ENCODE data around the gene CA10.

The CA10 gene

DNA sequence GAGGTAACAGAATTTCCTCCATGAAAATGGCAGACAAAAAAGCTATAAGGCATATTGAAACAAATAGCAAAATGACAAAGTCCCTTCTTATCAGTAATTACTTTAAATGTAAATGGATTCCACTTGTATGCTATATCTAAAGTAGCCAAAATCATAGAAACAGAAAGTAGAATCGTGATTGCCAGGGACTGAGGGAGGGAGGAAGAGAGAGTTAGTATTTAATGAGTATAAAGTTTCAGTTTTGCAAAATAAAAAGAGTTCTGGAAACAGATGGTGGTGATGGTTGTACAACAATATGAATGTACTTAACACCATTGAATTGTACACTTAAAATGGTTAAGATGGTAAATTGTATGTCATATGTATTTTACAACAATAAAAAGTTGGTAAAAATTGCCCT is 407.4 kb downstream of the CA10 start:
- DNase-seq, result no peak

DNA sequence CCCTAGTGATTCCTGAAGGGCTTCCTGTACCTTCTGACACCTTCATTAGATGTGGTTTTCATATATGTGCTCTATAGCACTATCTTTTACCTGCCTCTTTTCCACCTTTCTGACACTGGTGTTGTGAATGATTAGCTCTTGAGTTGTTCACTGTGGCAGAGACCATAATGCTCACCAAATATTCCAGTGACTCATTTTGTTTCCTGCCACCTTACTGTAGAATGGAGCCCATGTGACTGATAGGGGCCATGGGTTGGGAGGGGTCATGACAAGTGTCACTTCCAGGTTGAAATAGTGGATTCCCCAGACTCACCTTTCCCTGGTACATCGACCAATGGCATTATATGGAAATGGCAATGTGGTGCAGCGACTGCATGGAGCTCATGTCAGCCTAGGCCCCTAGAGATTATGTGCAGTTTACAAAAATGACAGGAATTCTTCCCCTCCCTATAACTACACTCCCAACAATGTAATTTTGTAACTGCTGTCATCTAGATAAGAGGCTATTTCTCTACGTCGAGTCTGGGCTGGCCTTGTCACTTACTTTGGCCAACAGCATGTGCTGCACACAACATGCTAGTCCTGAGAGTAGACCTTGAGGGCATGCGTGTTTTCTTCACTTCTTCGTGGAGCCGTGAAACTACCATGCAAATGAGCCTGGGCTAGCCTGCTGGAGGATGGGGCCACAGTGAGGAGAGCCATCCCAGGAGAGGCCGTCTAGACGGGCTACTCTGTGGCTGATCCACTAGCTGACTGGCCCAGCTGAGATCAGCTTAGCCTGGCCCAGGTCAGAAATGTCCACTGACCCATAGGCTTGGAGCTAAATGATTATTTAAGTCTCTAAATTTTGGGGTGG is 409.5 kb downstream of the CA10 start:
- DNase-seq, result no peak

DNA sequence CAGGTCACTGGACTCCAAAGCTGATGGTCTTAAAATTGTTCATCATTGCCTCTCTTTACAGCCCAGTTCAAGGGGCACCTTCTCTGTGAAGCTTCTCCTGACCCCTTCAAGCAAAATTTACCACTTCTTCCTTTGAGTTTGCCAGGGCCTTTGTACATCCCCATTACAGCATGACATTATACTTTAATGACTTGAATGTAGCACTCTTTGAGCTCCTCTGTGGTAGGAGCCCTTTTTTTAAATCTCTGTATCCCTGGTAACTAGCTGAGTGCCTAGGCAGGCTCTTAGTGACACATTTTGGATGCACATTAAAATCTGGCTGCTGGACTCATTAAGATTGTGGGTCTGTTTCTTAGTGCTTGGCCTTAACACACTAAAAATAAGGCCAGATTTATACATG is 412.1 kb downstream of the CA10 start:
- no peak for DNase-seq

DNA sequence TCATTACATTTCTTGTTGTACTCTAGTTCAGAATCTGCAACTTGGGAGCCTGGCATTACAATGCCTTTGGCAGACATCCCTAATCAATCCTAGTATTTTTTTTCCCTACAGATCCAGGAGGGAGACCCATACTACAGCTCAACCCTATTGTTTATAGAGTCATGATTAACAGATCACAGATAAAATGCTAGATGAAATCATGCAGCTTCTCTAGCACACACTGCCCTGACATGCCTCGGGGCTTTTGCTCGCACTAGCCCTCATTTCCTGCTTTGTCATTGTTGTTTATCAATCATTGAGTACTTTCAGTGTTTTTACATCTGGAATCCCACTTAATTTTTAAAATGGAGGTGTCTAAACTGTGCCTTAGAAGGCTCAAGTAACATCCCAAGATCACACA is 412.5 kb downstream of the CA10 start:
- DNase-seq, result no peak

DNA sequence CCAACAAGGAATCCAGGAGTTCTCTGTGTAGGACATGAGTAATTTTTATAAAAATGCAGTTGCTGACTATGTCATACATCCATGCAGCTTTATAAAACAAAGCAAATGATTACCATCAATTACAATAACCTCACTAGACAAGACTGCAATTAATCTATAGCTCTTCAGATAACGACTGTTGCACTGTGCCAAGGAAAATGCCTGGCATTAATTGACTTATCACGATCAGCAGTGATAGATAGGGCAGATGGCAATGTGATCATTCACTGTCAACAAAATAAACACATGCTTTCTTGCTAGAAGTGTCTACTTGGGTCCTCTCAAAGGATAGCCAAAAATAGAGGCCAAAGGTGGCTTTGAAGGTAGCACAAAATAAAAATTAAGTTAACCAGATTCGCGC is 415.0 kb downstream of the CA10 start:
- DNase-seq, result no peak

DNA sequence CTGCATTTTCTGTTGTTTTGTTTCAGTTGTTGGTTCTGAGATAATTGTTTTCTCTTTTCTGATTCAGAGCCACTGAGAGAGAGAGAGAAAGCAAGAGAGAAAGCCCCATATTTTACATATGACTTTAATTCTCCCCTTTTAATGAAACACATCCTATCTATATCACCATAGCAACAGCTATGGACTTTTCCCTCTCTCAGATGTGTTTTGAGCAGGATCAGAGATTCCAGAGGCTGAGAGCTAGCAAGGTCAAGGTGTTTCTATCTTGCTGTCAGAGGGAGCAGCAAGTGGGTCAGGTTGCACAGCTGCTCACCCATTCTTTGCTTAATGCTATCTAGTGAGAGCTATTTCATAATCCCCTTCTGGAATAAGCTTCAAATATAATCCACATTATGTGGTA is 415.9 kb downstream of the CA10 start:
- DNase-seq, result no peak

DNA sequence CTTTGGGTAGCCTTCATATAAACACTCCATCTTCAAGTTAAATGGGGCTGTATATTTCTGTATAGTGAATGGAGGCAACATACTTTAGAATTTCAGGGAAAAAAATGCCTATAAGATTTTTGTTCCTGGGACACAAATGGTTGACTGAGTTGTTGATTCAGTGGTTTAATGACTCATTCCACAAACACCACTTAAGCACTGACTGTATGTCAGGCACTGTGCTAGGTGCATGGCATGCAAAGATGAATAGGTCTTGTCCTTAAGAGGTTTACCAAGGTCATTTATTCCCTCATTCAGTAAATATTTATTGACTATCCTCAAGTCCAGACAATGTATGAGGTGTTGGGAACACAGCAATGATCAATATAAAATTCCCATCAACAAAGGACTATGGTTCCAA is 417.1 kb downstream of the CA10 start:
- no peak for DNase-seq

DNA sequence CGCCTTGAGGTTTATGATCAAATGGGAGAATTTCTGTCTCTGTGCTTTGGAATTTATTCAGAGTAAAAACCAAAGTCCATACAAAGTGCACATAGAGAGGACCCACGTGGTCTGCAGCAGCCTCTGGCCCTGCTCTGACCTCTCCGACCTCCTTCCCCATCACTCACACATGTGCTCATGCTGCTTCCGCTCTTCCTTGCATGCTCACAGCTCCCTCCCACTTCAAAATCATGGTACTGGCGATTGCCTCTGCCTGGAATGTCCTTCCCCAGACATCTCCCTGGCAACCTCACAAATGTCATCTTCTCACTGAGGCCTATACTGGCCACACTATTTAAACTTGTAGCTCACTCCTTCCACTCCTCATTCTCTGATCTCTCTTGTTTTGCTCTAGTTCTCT is 418.0 kb downstream of the CA10 start:
- no peak for DNase-seq

DNA sequence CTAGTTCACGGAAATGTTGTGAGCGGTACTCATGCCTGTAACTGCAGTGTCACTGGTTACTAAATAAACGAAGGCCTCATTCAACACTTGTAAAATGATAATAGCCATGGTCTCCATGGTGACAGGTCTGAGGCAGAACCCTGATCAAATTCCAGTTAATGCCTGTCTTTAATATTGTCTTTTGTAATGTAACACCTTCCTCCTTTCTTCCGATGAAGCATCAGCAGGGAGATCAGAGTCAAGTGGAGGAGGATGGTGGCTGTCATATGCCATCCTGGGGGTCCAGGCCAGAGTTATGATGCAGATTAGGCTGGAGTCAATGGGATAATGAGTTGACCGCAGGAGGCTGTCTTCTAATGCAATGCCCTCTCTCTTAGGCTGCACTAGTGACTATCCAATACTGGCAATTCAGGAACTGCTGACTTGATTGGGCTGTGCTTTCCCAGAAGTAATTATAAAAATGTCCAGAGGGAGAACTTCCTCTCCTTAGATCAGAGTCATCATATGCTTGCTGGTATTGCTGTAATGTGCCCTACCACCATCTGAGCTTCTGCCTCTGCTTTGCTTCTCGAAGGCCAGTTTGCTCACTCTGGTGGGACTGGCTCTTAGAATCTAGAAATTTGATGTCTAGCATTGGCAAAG is 419.1 kb downstream of the CA10 start:
- DNase-seq, result peak; percentile 15

DNA sequence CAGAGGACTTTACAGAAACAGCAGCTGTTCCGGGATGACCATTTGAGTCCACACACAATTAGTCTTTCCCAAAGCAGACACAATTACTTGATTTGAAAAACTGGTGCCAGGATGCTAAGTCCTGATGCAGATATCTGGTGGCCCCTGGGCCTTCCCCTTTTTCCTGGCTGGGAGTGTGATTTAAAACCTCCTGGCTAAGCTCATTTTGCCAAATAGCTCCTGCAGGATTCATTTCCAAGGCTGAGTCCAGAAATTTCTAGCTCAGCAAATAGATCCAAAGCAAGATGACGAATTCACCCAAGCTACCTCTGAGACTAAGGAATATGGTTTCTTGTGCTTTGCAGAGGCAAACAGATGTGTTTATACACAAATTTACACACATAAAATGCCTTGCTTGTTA is 422.2 kb downstream of the CA10 start:
- DNase-seq, result no peak

DNA sequence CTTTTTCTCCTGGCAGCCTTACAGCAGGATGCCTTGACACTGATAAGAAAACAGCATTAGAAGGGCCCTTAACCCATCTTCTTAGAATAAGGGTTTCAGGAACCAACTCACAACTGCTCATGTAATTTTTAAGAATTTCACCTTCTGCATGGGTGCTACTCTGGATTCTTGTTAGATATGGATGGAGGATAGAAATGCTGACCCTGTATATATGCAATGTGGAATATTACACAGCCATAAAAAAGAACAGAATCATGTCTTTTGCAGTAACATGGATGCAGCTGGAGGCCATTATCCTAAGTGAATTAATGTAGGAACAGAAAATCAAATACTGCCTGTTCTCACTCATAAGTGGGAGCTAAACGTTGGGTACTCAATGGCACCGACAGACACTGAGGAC is 423.5 kb downstream of the CA10 start:
- no peak for DNase-seq

DNA sequence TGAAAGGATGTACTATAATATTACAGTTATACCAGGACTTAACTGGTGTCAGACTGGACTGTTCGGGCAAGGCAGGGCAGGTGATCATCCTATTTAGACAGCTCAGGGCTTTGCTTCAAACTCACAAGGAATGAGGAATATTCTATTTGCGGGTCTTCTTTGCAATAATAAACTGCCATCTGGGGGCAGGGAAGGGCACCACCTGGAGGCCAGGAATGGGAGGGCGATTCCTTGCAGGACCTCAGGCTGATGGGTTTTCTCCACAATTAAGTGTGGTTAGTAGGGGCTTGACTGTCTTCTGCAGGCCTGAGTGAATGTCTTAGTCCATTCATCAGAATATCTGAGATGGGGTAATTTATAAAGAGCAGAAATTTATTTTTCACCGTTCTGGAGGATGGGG is 424.1 kb downstream of the CA10 start:
- DNase-seq, result no peak

DNA sequence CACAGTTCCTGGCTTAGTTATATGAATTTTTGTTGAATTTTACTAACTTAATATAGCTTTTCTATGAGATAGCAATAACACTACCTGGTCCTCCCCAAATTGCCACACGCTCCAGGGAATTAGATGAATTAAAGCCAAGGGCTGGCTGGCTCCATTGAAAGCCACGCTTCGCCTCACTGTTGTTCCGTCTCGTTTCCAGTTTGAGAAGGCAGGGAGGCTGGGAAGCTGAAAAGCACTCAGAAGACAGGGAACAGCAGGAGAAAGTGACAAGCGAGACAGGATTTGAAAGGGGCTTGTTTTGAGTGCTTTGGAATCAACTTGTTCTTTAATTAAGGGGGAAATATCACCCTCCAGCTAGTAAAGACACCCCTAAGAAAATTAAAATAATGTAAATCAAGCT is 425.3 kb downstream of the CA10 start:
- no peak for DNase-seq

DNA sequence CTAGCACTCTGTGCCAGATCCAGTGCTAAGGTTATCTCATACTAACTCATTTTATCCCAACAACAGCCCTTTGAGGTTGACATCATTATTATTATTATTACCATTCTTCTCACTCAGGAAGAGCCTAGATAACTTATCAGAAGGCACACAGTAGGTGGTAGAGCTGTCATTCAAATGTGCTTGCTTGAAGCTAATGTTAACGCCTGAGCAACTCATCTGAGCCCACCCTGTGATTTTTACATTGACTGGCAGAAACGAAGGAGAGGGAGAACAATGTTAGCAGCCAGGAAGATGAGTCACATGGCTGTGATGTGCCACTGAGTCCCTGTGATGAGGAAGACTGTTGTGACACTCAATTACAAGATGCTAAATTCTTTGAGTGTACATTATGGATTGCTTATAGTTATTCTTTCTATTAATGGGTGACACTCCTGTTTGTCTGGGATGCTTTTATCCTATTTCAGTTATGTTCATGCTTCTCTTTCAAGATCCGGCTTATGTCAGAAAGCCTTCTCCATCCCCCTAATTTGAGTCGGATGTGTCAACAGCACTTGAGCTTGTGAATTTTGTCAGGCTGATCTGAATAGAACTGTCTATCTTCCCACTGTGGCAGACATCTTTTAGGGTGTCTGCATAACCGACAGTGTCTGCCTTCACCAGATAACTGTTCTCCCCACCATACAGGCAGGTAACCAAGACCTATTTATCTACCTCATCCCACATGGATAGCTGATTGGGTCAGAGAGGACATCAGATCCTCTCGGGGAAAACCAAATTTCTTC is 426.4 kb downstream of the CA10 start:
- DNase-seq, result no peak

DNA sequence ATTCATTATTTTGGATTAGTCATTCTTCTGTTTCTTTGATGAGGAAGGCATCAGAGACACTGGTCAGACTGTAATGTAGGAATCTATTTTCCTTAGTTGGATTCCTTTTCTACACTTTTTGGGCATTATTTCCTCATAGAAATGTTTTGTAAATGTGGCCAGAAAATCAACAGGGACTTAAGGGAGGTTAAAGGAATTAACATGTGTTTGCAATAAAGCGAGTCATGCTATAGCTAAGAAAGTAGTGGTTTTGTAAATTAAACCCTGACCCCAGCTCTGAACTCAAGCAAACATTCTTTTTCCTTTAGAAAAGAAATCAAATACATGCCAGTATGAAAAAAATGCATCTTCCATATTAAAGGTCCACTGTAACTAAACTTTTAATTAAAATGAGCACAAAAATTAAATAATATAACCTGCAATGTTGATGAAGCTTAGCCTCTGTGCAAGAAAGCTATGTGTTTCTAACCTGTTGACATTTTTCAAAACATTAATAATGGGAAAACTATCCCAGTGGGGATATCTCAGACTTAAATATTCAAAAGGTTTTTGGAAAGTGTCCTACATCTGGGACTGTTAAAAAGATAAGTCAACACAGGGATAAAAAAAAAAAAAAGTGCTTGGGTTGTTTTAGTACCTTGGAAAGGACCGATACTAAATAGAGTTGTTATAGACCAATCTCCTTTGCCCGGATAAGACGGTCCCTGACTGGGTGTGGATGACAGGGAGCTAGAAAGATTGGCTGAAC is 428.0 kb downstream of the CA10 start:
- no peak for DNase-seq

DNA sequence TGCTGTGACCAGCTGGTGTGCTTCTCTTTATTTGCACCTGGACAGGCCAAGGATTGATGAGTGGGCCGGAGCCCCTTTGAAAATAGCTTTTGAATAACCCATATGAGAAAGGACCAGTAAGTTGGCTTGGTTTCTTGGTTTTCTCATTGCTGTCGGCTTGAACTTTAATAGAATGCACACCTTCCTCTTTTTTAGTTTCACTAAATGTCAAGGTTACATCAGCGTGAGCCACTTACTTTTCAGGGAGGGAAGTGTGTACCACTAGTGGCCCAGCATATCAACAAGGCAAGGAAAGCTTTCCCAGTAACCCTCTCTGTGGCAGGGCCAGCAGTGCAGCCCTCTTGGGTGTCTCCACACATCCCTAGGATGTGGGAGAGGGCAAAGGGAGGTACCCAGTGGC is 433.3 kb downstream of the CA10 start:
- DNase-seq, result no peak

DNA sequence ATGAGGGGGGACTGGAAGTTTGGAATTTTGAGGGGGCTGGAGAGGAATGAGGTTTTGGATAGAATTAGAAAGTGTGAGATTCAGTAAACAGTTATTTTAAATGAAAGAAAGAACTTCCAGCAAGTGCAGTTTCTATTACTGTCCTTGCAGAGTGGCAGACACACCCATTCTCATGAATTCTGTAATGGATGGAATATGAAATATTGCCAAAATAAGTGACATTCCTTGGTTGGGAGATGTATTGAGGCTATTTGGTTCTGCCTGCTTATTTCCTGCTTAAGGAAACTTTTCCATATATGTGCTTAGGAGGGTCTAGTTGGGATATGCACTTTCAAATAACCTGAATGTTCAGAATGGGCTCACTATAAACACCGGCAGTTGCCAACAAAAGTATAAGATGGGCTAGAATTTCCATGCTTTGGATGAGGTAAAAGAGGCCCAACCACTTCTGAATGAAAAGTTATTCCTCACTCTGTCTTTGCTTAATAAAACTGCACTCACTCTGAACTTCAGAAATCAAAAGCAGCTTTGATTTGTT is 434.4 kb downstream of the CA10 start:
- DNase-seq, result no peak

DNA sequence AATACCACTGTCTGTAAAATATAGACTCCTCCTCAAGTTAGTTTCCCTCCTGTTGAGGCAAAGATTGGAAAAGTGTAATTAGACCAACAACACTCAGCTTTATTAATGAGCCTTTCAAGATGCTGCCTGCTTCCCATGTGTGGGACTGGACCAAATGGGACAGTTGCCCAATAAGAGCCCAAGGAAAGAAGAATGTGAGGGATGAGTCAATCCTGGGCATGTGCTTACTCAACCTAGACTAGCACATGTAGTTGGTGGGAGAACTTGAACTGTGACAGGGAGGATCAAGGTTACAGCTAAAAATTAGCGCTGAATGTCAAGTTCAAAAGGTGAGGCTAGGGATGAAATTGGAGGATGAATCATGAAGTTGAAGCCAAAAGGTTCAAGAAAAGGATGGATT is 435.5 kb downstream of the CA10 start:
- no peak for DNase-seq

DNA sequence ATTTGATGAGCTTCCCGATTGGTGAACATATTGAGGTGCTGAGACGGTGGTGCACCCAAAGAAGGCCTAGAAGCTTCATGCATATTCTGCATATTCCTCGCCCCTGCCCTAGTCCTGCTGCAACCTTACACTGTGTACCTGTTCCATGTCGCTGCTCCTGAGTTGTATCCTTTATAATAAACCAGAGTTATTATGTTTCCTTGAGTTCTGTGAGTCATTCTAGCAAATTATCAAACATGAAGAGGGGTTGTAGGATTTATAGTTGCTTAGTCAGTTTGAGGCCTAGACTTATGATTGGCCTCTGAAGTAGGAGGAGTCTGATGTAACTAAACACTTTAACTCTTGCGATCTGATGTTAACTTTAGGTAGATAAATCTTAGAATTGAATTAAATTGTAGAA is 436.8 kb downstream of the CA10 start:
- no peak for DNase-seq

DNA sequence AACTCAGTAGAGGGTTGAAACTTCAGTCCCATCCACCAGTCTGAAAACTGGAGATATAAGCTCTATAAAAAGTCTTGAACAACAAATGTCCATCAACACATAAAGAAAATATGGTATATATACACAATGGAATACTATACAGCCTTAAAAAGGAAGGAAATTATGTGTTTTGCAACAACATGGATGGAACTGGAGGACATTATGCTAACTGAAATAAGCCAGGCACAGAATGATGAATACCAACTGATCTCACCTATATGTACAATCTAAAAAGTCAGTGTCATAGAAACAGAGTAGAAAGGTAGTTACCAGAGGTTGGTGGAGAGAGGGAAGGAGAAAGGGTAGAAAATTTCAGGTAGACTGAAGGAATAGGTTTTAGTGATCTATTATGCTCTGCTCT is 438.1 kb downstream of the CA10 start:
- no peak for DNase-seq

DNA sequence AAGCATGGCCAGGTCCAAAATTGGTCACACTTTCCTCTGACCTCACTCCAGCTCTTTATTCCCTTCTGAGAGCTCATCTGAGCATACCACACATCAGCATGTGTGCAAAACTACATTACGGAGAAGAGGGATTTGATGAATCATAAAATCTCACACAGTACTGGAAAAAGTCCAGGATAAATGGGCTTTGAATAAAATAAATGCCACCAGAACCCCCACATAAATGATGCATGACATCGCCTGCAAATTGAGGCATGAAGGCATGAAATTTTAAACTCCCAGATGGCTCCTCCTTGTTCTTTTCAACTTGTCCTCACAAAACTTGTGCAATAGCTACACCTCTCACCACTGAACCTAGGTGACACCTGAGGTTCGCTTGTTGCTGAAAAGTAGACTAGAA is 439.5 kb downstream of the CA10 start:
- DNase-seq, result no peak

DNA sequence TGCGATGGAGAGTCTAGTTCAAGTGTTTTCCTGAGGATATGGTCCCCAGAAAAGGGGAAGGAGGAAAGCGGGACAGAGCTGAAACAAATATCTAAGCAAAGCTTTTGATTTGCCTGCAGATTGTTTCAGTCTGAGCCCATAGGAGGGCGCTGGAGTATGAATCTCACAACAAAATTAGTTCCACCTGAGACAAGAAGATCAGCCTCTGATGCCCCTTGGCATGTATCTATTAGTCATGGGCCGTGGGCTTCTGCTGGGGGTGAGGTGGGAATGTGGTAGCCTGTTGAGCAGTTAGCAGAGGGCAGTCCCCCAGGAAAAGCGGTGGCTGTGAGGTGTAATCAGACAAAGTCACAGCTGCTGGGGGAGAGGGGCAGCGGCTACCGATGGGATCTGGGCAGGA is 446.9 kb downstream of the CA10 start:
- no peak for DNase-seq

DNA sequence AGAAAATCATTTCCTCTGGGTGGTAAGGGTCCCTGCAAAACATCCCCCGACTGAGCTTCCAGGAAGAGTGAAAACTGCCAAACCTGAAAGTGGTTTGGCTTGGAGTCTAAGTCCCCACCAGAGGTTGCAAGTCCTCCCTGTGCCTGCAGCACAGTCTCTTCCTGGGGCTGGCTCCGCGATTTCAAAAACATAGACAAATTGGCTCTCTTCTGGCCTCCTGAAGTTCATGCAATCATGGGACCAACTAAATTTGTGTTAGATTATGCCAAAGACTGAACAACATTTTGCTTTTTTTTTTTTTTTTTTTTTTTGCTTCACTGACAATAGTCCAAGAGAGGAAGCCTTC is 447.9 kb downstream of the CA10 start:
- DNase-seq, result no peak
